SK-N-MC (cell line): ENCODE results near the gene PCDHA1.

Experiments
- EZH2 ChIP-seq: fragments of 200-600 bp; sonication (generic); IDR thresholded peaks from one replicate; pipeline ENCODE4 v1.6.1; 2017; ENCODE audit warnings: antibody characterized with exemption
- FOXP2 ChIP-seq: optimal IDR thresholded peaks from 2 replicates; pipeline ENCODE3; 2011; ENCODE audit warnings: mild to moderate bottlenecking, moderate library complexity; ENCODE audit not compliant: insufficient read depth; ENCODE audit errors: extremely low read length, control extremely low read depth
- POLR2AphosphoS5 ChIP-seq: IDR thresholded peaks from 2 replicates; pipeline ENCODE4 v1.6.1; 2012; ENCODE audit warnings: mild to moderate bottlenecking, low read depth, low read length, borderline replicate concordance

- no peak for TF ChIP-seq FOXP2
- no peak for TF ChIP-seq POLR2AphosphoS5
- TF ChIP-seq EZH2, result no peak
Measured at GRCh38 chr5:140875085-140876065, 89.4 kb downstream of the PCDHA1 start, which contains the start of gene PCDHA12.
